NCI-H2196 (cell line): ENCODE data around the gene VPS8.
A peak's percentile ranks its signal among the peaks of the same experiment; 100 is the strongest.

Experiments
- DNase-seq: peaks from one replicate; lab custom pipeline; 2025; ENCODE audit not compliant: unreplicated experiment; lab: John Stamatoyannopoulos, UW

Gene VPS8

GRCh38 chr3:184784731-184785500, 27.1 kb upstream of the VPS8 start:
- DNase-seq, result no peak

GRCh38 chr3:184785890-184786279, 26.1 kb upstream of the VPS8 start:
- DNase-seq, result no peak

- no peak for DNase-seq
These were observed 25.6 kb upstream of the VPS8 start for GRCh38 chr3:184786280-184786941.

- DNase-seq, result no peak
These were observed 23.2 kb upstream of the VPS8 start for GRCh38 chr3:184788751-184789150.

- DNase-seq, result no peak
These were observed 22.5 kb upstream of the VPS8 start for GRCh38 chr3:184789314-184789998.

GRCh38 chr3:184791171-184791570, 20.8 kb upstream of the VPS8 start:
- DNase-seq, result peak; percentile 84

- DNase-seq, result no peak
These were observed 16.3 kb upstream of the VPS8 start for GRCh38 chr3:184795522-184796190.

- no peak for DNase-seq
These were observed 15.4 kb upstream of the VPS8 start for GRCh38 chr3:184796551-184796950.

- DNase-seq, result no peak
These were observed 15.0 kb upstream of the VPS8 start for GRCh38 chr3:184796954-184797353.

GRCh38 chr3:184798120-184798519, 13.8 kb upstream of the VPS8 start:
- no peak for DNase-seq

GRCh38 chr3:184800349-184800930, 11.5 kb upstream of the VPS8 start:
- DNase-seq, result no peak

- no peak for DNase-seq
These were observed 10.7 kb upstream of the VPS8 start for GRCh38 chr3:184801241-184801785.

GRCh38 chr3:184802150-184802549, 9.8 kb upstream of the VPS8 start:
- DNase-seq, result no peak

GRCh38 chr3:184804801-184805200, 7.2 kb upstream of the VPS8 start:
- no peak for DNase-seq

- DNase-seq, result peak; percentile 81
These were observed 6.5 kb upstream of the VPS8 start for GRCh38 chr3:184805351-184806038.

- DNase-seq, result no peak
These were observed 5.2 kb upstream of the VPS8 start for GRCh38 chr3:184806567-184807271.

- DNase-seq, result no peak
These were observed 4.4 kb upstream of the VPS8 start for GRCh38 chr3:184807549-184807948.

- DNase-seq, result no peak
These were observed 3.9 kb upstream of the VPS8 start for GRCh38 chr3:184808021-184808420.

- DNase-seq, result no peak
These were observed 1.8 kb upstream of the VPS8 start for GRCh38 chr3:184810146-184810545.

GRCh38 chr3:184811034-184811433, 932 bp upstream of the VPS8 start:
- no peak for DNase-seq
